ENCODE measurements around the gene CBX6.

The CBX6 gene

DNA sequence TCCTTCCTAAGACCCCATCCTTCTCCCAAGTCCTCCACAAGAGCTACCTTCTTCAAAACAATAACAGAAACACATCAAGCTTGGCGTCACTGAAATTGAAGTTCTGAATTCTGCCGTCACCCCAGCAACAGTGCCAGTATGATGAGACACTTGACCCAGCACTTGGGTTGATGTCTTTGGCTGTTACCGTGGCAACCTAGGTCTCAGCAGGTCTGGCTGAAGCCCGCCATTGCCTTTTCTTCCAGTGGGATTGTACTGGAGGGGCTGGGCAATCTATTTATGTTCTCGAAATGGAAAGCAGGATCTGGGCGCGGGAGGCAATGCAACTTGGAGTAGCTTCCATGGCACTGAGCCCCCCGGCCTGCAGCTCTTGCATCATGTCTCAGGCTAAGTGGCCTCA, 52.0 kb downstream of the CBX6 start:
- Histone ChIP-seq H3K4me1 (no peaks in the 10 kb centered on the region), H3K27me3 (no peaks in the 10 kb centered on the region), H3K9me3 (no peaks in the 10 kb centered on the region), H3K36me3 (peaks cover 0 to 39% (median 4%) of the 10 kb centered on the region in 3 donors), H3K4me3 (no peak overlapping the region), H3K27ac (no peak overlapping the region)
- intact Hi-C loops (cut with DNase I; ENCODE audit: low total_unique reads), result no loop called here
- DNase-seq, result no peak
- no peak for TF ChIP-seq CTCF (IDR thresholded peaks at IDR 0.05)

GRCh38 chr22:38819387-38819940, 52.6 kb downstream of the CBX6 start:
- peaks cover 0 to 39% (median 4%) of the 10 kb centered on the region in 3 donors for H3K36me3 ChIP-seq
- no peaks in the 10 kb centered on the region for H3K9me3 ChIP-seq
- no peak overlapping the region for H3K4me3 ChIP-seq
- no peak overlapping the region for H3K27ac ChIP-seq
- DNase-seq, result no peak
- no peak for TF ChIP-seq CTCF (IDR thresholded peaks at IDR 0.05)
- intact Hi-C loops (cut with DNase I; ENCODE audit: low total_unique reads), result no loop called here
- no peaks in the 10 kb centered on the region for H3K4me1 ChIP-seq
- no peaks in the 10 kb centered on the region for H3K27me3 ChIP-seq

GRCh38 chr22:38817196-38817595, 54.8 kb downstream of the CBX6 start:
- H3K27ac ChIP-seq, result no peak overlapping the region
- intact Hi-C loops (cut with DNase I; ENCODE audit: low total_unique reads), result no loop called here
- no peak for DNase-seq
- peaks cover 0 to 27% (median 4%) of the 10 kb centered on the region in 3 donors for H3K36me3 ChIP-seq
- H3K27me3 ChIP-seq, result peaks cover 0 to 3% of the 10 kb centered on the region in 2 donors
- H3K9me3 ChIP-seq, result no peaks in the 10 kb centered on the region
- no peak overlapping the region for H3K4me3 ChIP-seq
- TF ChIP-seq CTCF (IDR thresholded peaks at IDR 0.05), result no peak
- H3K4me1 ChIP-seq, result no peaks in the 10 kb centered on the region

DNA sequence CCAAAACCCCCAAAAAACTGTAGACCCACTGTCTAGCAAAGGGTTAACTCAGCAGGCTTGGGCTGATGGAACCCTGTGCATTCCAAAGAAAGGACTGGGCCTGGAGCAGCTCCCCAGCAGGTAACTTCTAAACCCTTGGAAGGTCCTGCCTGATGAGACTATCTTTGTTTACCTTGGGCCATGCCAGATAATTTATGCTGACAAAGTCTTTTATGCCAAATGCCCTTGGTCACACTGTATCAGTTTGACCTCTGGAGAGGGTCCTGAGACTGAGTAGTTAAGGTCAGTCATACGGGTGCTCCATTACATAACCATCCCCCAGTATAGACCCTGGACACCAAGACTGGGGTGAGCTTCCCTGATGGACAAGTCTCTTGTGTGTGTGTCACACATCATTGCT, 56.2 kb downstream of the CBX6 start:
- H3K36me3 ChIP-seq, result peaks cover 0 to 15% (median 0%) of the 10 kb centered on the region in 3 donors
- H3K4me1 ChIP-seq, result no peaks in the 10 kb centered on the region
- intact Hi-C loops (cut with DNase I; ENCODE audit: low total_unique reads), result no loop called here
- H3K4me3 ChIP-seq, result no peak overlapping the region
- peaks cover 0 to 6% of the 10 kb centered on the region in 2 donors for H3K27me3 ChIP-seq
- H3K9me3 ChIP-seq, result no peaks in the 10 kb centered on the region
- no peak for DNase-seq
- no peak for TF ChIP-seq CTCF (IDR thresholded peaks at IDR 0.05)
- H3K27ac ChIP-seq, result no peak overlapping the region
